Camera-type eye (tissue), 1 donor: Measurements from ENCODE around the gene GALNS. TPM values are rescaled to one million over a fixed set of nuclear protein-coding genes. Genes with fewer than 3 reads are reported as not detected.

Source experiments
- total RNA-seq: library from RNA; depleted of rRNA; stranded (reverse); fragments of >200 nt; gene quantifications from one replicate; pipeline ENCODE4 v1.2.3, GENCODE V29; 2014

GALNS gene
- 24.5 TPM for total RNA-seq

GRCh38 chr16:88856828-88857727, at the start of gene GALNS, which contains the start of gene TRAPPC2L:
GALNS (minus strand) TSS chr16:88856947; CDS start chr16:88856877, 70 bp downstream.
TRAPPC2L (plus strand) TSS chr16:88857127; CDS start chr16:88857151, 24 bp downstream.

GRCh38 chr16:88866151-88866920, 9.6 kb upstream of the GALNS start, which contains the start of gene PABPN1L:
PABPN1L (minus strand) TSS chr16:88866660; CDS start chr16:88866606, 54 bp downstream.

GRCh38 chr16:88811769-88812512, 44.8 kb downstream of the GALNS start, which contains the start of gene APRT:
APRT (minus strand) TSS chr16:88811928; CDS start chr16:88811899, 29 bp downstream.

GRCh38 chr16:88803264-88803987, 53.3 kb downstream of the GALNS start, which contains the start of gene CDT1:
CDT1 (plus strand) TSS chr16:88803789; CDS start chr16:88803832, 43 bp downstream.

DNA sequence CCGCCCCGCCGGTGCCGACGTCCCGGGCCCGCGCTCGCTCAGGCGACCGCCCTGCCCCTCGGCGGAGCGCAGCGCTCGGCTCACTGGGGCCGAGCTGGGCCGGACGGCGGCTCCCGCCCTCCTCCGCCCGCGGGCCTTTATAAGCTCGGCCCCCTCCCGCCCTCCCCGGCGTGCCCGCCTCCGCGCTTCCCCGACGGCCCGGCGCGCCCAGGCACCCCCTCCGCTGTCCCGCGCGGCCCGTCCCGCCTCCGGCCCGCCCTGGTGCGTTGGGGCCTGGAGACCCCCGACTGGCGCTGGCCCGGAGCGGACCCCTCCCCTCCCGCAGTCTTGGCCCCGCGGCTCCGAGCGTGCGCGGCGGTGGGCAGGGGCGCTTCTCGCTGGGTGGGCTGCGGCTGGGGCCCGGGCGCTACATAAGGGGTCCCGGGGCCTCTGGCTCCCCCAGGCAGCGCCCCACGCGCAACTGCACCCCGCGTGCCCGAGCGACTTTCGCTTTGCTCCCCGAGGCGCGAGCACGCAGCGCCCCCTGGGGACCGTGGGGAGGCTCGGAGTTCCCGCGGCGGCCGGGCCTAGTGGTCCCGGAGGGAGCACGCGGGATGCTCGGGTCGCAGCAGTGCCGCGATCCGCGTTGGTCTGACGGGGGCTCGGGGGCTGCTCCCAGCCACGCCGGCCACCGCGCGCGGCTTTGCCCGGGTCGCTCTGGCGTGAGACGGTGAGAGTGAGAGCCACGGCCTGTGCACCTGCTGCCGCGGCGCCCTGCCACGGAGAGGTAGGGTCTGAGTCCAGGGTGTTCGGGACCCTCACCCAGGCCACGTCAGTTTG, 71.4 kb downstream of the GALNS start, which contains the start of gene PIEZO1:
PIEZO1 (minus strand) TSS at position 115 of the 819 bp plus-strand sequence. CDS start 256 bp downstream, outside the sequence.

Other genes with a start within 250 kb of the GALNS start
- not detected for gene IL17C, start 218.4 kb downstream of the GALNS start, total RNA-seq
- 52.6 TPM for gene CYBA, start 205.9 kb downstream of the GALNS start, total RNA-seq
- gene MVD, start 193.9 kb downstream of the GALNS start, total RNA-seq = 22.2 TPM
- 1.4 TPM for gene SNAI3, start 170.4 kb downstream of the GALNS start, total RNA-seq
- gene RNF166, start 150.5 kb downstream of the GALNS start, total RNA-seq = 15.6 TPM
- gene CTU2, start 150.4 kb downstream of the GALNS start, total RNA-seq = 8.7 TPM
- 61.1 TPM for gene PIEZO1, start 71.7 kb downstream of the GALNS start, total RNA-seq
- gene CDT1, start 53.2 kb downstream of the GALNS start, total RNA-seq = 7.9 TPM
- 33.9 TPM for gene APRT, start 45.0 kb downstream of the GALNS start, total RNA-seq
- 25.8 TPM for gene TRAPPC2L, start 180 bp upstream of the GALNS start, total RNA-seq
- 0.38 TPM for gene PABPN1L, start 9.7 kb upstream of the GALNS start, total RNA-seq
- 5.6 TPM for gene CBFA2T3, start 120.3 kb upstream of the GALNS start, total RNA-seq
- 28.6 TPM for gene ACSF3, start 236.9 kb upstream of the GALNS start, total RNA-seq